NCI-H446 treated with DMSO at 0.1 percent for 48 hours (cell line): Measurements from ENCODE around the gene TRIO.
A peak's percentile ranks its signal among the peaks of the same experiment; 100 is the strongest.

Experiments
- DNase-seq: peaks from one replicate; lab custom pipeline; 2025; lab: John Stamatoyannopoulos, UW

TRIO gene

DNA sequence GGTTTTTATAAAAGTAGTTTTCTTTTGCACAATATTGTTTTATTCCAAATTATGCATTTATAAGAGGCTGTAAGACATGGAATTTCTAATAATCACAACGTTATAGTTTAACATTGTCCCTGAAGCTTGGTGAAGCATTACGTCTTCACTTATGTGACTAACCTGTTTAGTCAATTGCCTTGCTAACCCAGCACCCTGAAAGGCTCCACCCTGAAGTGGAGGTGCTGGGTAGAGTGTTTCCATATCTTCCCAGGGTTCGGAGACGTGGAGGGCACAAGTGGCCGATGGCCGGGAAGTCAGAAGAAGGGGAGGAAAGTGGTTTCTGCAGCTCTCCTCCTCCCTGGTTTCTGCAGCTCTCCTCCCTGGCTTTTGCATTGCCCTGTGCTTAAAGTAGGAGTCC, 83.4 kb downstream of the TRIO start:
- no peak for DNase-seq

DNA sequence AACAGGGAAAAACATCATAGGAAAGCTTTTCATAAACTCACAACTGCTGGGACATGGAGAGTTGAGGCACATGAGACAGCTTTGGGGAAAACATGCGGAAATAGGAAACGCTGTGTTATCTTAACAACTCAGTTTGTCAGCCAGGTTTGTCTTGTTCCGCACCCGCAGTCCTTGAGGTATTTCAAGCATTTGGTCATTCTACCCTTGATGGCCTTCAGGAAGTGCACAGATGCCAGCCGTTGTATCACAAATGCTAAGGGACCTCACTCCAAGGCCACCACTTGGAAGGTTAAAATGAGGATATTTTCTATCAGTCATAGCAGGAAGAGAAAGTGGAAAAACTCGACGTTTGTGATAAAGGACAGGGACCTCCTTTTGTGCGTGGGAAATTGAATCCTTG, 83.8 kb downstream of the TRIO start:
- DNase-seq: no peak

DNA sequence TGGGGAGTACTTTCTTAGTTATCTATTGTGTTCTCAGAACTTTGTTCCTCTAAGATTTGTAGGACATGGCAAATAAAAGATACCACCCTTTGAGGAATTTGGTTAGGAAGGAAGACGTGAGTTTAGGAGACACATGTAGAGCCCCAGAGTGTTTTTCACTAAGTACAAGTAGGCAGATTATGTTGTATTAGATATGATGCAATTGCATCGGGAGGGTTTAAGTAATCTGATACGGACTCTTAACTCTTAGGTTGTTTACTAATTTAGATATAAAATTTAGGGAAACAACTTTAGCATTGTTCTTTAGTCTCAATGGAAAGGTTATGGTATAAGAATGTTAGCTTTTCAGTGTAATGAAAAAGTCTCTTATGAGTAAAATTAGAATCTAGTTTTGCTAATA, 84.4 kb downstream of the TRIO start:
- DNase-seq: no peak

DNA sequence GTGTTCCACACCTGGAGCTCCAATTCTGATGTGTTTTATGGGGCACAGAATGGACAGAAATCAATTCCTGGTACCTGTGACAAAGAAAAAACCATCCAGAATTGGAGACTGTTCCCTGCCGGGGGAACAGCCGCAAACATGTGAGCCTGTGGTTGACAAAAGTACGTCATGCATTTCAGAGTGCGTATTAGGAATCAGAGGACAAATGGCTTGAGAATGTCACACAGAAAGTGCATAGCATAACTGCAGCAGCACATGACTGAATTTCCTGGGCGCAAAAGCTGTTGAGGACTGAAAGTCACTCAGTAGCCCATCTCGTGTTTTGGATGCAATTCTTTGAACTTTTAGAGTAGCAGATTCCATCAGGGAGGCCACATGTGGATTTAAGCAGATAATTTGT, 85.1 kb downstream of the TRIO start:
- no peak for DNase-seq

DNA sequence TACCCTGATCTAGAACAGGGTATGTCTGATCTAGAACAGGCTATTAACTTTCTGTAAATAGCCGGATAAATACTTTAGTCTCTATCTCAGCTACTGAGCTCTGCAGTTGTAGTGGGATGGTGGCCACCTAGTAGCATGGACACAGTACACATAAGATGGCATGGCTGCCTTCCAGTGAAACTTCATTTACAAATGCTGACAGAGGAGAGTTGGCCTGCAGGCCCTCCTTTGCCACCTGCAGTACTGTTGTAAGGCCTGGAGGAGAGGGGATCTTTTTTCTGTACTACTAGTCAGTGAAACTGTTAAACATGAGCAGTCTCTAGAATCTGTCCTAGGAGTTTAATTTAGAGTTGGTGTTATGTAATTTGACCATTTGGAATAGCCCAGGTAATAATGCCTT, 86.0 kb downstream of the TRIO start:
- no peak for DNase-seq

DNA sequence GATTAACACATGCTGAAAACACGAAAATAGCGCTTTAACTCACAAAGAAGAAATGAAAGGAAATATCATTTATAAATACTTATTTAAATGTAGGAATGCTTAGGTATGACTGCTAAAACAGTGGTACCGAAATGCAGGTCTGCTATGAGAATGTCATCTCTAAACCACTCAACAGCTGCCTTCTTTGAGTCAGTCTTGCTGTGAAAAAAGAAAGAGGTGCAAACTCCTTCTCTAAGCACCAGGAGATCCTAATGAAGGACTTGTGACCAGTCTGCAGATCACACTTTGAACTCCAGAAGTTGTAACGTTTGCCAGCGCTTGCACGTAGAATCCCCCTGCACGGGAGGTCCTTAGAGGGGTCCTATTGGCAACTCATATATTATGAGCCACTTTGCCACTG, 86.6 kb downstream of the TRIO start:
- no peak for DNase-seq

DNA sequence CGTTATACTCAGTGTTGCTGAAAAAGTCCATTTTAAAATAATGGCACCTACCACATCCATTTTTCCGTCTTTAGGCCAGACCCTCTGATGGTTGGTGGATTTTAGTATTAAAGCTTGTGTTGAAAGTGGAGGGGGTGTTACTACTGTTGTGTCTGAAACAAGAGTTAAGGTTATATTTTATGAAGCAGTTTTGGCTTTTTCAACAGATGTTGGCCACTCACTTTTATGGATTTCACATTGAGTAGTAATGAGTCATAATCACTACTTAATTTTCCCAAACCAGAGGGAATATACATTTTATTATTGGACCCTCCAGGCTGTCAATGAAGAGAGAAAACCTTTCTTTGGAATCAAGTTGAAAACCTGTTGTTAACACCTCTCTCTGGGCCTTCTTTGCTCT, 88.0 kb downstream of the TRIO start:
- no peak for DNase-seq

DNA sequence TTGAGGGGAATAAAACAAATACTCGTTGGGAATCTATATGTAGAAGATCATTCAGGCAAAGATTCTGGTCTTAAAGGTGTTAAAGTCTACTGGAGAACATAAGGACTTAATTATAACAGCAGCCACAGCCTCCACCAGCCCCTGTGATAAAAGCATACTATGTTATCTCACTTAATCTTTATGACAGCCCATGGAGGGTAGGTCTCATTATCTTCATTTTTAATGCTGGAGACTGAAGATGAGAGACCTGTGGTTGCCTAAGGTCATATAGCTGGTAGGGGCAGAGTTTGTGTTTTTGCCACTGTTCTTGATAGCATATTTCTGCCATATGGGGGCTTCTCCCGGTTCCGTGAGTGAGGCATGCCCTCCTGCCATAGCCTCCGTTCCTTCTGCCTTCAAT, 88.7 kb downstream of the TRIO start:
- no peak for DNase-seq

DNA sequence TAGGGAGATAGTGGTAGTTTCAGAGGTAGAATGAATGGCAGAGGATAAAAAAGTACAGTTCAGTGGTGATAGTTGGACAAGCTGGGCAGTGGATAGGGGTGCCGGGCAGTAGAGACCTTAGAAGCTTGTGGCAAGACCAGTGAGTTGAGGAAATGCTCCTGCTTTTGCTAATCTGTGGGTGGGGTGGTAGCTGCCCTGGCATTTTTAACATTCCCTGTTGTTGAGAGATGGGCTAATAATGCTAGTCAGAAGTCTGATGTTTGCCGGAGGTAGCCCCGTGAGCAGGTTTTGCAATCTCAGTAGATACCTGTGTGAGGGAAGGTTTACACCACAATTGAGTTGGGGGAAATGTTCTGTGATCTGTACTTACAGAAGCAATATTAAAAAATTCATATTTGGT, 91.1 kb downstream of the TRIO start:
- DNase-seq: no peak

DNA sequence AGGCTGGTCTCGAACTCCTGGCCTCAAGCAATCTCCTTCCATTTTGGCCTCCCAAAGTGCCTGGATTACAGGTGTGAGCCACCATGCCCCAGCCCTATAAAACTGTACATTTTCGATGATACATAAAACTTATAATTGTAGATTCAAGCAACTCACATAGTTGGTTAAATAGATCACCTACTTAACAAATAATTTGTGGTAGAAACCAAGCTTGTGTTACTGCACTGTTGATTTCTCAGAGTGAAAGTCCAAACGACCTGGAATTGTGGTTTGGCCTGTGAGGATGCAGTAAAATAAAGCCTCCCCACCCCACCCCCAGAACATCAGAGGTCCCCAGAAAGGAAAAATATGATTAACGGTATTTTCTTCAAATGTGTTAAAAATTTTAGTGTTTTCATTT, 92.7 kb downstream of the TRIO start:
- no peak for DNase-seq

DNA sequence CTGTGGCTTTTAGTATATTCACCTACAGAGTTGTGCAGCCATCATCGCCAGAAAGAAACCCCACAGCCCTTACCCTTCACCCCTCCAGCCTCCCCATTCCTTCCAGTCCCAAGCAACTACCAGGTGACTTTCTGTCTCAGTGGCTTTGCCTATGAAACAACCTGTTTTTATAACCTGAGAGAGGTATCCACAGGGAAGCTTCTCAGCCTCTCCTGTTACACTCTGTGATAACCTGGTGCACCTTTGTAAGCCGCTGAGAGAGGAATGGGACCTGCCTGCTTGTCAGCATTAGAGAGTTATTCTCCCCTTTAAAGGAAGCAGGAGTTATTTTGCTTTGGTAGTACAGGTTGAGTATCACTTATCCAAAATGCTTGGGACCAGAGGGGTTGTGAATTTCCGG, 93.6 kb downstream of the TRIO start:
- DNase-seq: no peak

DNA sequence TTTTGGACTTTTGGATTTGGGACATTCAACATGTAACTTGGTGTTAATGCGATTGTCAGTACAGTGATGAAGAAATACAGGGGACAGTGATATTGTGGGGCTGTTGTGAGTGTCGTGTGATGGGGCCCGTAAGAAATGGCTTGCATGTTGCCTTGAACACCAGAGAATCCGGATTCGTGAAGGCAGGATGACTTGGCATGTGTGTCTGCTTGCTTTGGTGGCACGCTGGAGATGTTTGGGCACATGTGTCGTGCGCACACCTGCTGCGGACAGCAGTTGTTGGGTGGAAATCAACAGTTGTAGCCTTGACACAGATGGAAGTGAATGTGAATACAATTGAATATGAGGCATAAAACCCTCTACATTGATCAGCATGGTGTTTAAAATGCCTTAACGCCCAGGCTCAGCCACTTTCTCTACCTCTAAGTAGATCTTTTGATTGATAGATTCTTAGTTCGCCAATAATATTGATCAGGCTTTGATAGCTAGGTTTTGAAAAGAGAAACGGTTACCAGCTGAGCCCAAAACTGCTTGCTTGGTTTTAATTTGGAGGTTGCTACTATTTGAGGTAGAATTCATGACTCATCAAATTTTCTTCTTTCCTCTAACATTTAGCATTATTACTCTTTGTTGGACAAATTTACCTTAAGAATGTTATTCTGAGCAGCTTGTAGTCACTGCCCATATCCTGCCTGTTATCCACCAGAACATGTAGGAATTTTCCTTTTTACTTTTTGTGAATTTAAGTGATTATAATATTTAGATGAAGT, 94.4 kb downstream of the TRIO start:
- no peak for DNase-seq

DNA sequence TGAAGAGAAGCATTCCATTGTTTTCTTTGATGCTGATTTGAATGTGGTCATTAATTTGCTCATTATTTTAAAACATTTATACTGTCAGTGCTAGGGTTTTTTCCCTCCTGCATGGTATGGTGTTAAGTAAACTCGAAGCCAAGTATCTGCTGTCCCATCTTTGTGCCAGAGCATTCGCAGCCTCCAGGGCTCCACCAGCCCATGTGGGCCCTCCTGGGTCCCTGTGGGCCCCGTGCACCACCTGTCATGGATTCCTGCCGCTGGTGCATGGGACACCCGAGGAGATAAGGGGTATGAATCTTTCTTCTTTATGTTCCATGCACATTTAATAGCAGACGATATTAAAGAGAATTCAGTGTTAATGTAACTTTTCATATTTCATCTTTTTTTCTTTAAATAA, 95.1 kb downstream of the TRIO start:
- no peak for DNase-seq

DNA sequence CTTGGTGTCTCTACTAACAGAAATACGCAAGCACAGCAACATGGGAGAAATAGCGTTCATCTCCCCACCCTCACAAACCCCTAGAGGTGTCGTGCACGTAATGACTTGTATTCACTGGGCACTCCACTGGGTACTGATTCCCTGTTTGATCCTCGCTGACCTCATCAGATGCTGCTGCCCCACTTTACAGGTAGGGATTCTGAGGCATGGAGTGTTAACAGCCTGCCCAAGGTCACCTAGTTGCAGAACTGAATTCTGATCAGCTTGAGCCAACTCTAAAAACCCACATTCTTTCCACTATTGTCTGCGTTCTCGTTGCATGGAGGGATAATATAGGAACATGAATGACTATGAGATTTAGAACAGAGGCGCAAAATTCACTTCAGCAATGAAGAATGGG, 96.3 kb downstream of the TRIO start:
- DNase-seq: no peak

DNA sequence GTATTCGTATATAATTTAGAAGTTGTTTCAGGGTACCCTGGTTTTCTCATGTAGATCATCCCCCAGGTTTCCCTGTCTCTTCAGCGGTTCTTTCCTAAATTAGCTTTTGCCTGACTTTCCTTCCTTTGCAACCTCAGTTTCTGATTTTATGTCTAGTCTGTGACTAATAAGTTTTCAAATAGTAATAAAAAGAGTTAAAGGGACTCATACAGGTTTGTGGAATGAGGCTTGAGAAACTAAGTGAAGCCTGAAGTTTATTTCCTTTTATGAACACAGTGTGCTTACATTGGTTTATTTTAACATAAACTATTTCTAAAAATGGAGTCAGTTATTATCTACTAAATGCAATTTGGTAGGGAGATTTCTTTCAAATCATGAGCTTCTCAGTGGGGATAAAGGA, 96.8 kb downstream of the TRIO start:
- no peak for DNase-seq

DNA sequence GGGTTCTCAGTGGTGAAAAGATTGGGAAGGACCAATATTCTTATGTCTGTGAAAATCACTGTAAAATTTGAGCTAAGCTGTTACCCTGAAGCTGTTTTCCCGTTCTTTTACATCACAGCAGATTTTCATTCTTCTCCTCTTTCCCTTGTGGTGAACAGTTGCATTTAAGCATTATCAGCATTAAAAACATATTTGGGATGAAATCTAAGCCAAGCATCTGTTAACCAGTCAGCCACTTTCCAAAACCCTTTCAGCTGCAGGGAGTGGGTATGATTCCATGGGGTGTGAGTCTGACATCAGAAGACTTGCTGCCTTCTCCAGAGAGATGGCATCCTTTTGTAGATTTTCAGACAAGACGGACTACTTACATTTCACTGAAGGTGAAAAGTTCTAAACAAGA, 97.2 kb downstream of the TRIO start:
- DNase-seq: peak; percentile 35

DNA sequence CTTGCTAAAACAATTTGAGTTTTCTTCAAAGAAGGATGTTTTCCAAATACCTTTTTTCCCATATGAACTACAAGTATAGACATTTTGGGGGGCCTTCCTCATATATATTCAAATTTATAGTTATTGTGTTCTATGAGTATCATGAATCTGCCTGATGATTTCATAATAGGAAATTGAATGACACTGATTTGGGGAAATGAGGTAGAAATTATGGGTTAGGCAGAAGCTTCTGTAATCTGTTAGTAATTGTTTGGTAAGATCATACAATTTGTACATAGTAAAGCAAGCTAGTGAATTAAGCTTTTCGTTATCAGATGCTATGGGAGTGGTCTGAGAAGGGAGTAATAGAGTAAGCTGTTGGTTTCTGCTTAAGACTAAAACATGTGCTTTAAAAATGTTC, 98.0 kb downstream of the TRIO start:
- no peak for DNase-seq

DNA sequence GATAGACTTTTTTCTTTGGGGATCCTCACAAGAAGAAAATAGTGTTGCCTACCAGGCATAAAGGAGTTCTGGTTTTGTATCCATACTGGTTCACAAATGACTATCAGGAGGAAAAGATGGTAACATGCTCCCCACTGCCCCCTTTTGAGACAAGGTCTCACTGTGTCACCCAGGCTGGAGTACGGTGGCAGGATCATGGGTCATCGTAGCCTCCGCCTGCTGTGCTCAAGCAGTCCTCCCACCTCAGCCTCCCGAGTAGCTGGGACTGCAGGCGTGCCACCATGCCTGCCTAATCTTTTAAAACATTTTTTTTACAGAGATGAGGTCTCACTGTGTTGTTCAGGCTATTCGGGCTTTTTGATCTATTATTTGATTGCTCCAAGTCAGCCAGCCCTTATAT, 99.3 kb downstream of the TRIO start:
- no peak for DNase-seq

DNA sequence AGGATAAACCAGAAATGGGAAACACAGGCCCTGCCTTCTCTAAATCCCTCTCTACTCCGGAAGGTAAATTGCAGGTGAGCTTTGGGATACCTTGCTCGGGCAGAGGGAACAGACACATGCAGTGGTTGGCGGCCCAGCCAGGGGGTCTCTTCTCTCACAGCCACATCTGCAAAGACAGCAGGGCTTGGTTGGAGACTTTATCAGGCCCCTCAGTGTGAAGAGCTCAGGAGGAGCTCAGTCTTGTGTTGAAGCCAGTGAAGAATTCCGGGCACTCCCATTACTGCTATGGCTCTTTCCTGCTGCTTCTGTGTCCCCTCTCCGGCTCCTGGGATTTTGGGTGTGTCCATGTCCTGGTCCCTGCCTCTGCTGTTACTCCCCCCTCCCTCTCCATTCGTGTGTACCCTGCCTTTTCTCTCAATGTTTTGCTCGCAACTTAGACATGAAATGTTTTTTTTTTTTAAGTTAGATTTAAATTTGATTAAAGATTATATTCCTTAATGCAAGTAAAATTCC, 99.8 kb downstream of the TRIO start:
- no peak for DNase-seq

DNA sequence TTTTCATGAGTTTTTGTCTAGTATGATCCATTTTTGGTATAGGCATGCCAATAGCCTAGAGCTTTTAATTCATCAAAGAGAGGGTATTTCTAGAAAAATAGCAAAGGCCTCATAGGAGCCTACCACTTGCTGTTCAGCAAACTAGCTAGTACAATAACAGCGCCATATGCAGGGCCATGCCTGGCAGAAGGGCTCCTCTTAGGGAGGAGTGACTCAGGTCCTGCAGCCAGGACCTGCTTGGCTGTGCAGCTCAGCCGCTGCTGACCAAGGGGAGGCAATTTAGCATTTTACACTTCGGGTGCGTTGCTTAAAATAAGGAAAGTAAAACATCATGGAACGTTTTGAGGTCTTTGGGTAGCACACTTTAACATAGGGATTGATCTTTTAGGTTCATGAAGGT, 100.6 kb downstream of the TRIO start:
- peak; percentile 73 for DNase-seq

DNA sequence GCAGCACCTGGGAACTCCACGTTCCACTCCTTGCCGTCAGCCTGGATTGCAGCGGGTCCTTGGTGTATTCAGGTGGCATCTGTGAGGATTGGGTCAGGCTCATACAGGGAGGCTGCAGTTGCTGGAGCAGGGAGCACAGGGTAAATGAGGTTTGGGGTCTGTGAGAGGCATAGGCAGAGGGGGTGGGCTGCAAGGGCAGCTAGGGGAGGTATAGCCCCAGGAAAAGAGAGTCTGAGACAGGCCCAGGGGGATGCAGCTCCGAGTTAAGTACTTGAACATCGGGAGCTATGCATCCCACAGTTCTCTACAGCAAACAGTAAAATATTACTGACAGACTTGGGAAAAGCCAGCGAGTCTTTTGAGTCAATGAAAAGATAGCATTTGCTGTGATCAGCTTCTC, 101.6 kb downstream of the TRIO start:
- DNase-seq: no peak

DNA sequence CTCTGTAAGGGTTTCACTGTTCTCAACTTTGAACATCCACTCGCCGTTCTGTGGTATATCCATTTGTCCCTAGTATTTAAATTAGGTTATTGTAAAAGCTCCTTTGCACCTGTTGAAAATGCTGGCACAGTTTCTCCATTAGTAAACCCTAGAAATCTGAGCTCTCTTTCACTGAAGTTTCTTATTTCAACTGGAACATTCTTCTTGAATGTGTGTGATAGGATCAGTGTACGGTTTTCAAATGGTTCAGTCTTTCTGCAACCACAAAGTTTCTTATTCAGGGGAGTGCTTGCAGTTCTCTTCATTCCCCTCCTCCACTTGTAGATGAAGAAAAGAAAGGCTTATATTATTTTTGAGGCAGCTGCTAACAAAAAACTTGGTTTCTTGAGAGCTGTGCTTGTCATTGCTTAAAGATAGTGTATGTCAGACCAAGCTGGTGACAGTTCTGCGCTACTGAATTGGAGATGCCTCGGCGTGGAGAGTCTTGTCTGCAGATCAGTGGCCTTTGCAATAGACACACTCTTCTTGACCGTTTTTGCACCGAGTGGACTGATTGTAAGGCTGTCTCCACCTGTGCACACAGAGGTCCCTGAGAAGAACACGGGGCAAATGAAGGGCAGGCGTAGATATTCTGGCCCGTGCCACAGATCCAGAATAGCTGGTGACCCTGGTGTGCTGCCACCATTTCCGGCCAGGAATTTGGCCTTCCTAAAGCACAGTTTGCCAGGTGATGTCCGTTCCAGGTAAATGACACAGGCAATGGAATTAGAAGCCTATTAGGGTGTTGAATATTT, 102.2 kb downstream of the TRIO start:
- DNase-seq: no peak

DNA sequence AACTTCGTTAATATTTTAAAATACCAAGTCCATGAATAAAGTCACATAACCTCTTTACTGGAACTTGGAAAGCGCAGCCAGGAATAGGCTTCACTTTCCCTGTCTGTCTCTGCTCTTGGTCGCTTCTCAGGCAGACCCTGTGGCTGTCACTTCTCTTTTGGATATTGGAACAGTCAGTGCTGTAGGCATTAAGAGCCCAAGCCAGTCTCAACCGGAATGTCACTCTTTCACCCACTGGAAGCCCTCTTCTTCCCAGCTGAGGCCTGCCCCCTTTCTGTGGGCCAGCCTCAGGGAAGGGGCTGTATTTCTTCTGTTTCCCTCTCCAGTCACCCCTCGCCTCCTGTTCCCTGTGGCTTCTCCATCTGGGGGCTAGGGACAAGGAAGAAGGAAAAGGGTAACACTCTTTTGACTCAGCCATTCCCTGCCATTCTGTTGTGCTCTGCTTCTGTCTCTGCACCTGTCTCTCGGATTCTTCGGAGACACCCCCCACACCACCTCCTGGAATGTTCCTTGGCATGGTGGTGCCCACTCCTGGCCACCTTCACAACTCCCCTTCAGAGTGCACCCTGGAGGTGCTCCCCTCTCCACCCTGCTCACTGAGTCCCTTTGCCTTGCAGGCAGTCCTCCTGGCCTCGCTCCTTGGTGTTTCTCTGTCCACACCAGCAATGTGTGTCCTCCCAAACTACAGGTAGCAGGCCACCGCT, 103.4 kb downstream of the TRIO start:
- DNase-seq: no peak
